Cardiac muscle cell (in vitro differentiated cells and primary cell): ENCODE results near the gene CSNK2B. TPM values are rescaled to one million over a fixed set of nuclear protein-coding genes. Genes with fewer than 3 reads are reported as not detected.
A peak's percentile ranks its signal among the peaks of the same experiment; 100 is the strongest.

Source experiments
- DNase-seq, 2 donors: peaks; one replicate each; pipeline versions ENCODE4 v3.0.0 to v3.0.0-alpha.2; 2010 to 2017; ENCODE audit warnings: low read depth in 1 of 2, low spot score in 1 of 2
- H3K27ac ChIP-seq: fragments of 200-600 bp; sonication (generic); 2 replicates; pipeline ENCODE4 v1.5.1; 2016
- H3K27me3 ChIP-seq: fragments of 200-600 bp; sonication (generic); 2 replicates; pipeline ENCODE4 v1.6.0; 2016; ENCODE audit warnings: control low read depth
- H3K36me3 ChIP-seq: fragments of 200-600 bp; sonication (generic); 2 replicates; pipeline ENCODE4 v1.5.1; 2016; ENCODE audit warnings: control low read depth
- H3K4me1 ChIP-seq: fragments of 200-600 bp; sonication (generic); 2 replicates; pipeline ENCODE4 v1.8.1; 2017; ENCODE audit warnings: low read depth, mild to moderate bottlenecking, mixed run types
- H3K4me3 ChIP-seq: fragments of 200-600 bp; sonication (generic); 2 replicates; pipeline ENCODE4 v1.5.1; 2016; ENCODE audit warnings: mild to moderate bottlenecking
- H3K9me3 ChIP-seq: fragments of 200-600 bp; sonication (generic); 2 replicates; pipeline ENCODE4 v1.5.1; 2017; ENCODE audit warnings: low read depth, mild to moderate bottlenecking, control low read depth
- CTCF ChIP-seq: IDR thresholded peaks from 2 replicates; pipeline ENCODE4 v1.5.1; 2012; ENCODE audit warnings: low read depth, mild to moderate bottlenecking, low read length
- polyA plus RNA-seq: library from polyadenylated mRNA; unstranded; fragments of >200 nt; fragmentation: Nextera tagmentation; extraction: Ambion mirVana; gene quantifications from 2 replicates; pipeline ENCODE4 v1.2.1, GENCODE V29; 2016
- total RNA-seq: library from RNA; depleted of rRNA; stranded (reverse); fragments of >200 nt; gene quantifications from 2 replicates; pipeline ENCODE4 v1.2.3, GENCODE V29; 2016

Gene CSNK2B
- total and polyA plus RNA-seq, 2 experiments from 2014 or later, result 277 to 310 TPM

- no peak for TF ChIP-seq CTCF
- Histone ChIP-seq H3K9me3 (no peaks in the 10 kb centered on the region), H3K4me1 (no peaks in the 10 kb centered on the region), H3K36me3 (peaks cover 90% of the 10 kb centered on the region), H3K4me3 (no peak overlapping the region), H3K27me3 (no peaks in the 10 kb centered on the region), H3K27ac (peak overlapping the region; percentile 80)
- DNase-seq, result no peak
Measured at GRCh38 chr6:31633447-31633846, 32.4 kb upstream of the CSNK2B start.

- no peak for TF ChIP-seq CTCF
- Histone ChIP-seq H3K36me3 (peaks cover 88% of the 10 kb centered on the region), H3K27me3 (no peaks in the 10 kb centered on the region), H3K4me1 (no peaks in the 10 kb centered on the region), H3K9me3 (no peaks in the 10 kb centered on the region), H3K27ac (peak overlapping the region; percentile 80), H3K4me3 (no peak overlapping the region)
- no peak for DNase-seq
Measured at GRCh38 chr6:31634131-31634530, 31.7 kb upstream of the CSNK2B start.

GRCh38 chr6:31634969-31635575, 30.8 kb upstream of the CSNK2B start:
- Histone ChIP-seq H3K27me3 (no peaks in the 10 kb centered on the region), H3K4me3 (no peak overlapping the region), H3K9me3 (no peaks in the 10 kb centered on the region), H3K36me3 (peaks cover 88% of the 10 kb centered on the region), H3K27ac (peak overlapping the region; percentile 57), H3K4me1 (no peaks in the 10 kb centered on the region)
- TF ChIP-seq CTCF, result no peak
- DNase-seq, result no peak

GRCh38 chr6:31636698-31637596, 28.9 kb upstream of the CSNK2B start:
- Histone ChIP-seq H3K4me1 (no peaks in the 10 kb centered on the region), H3K4me3 (no peak overlapping the region), H3K36me3 (peaks cover 93% of the 10 kb centered on the region), H3K9me3 (no peaks in the 10 kb centered on the region), H3K27me3 (no peaks in the 10 kb centered on the region), H3K27ac (peak overlapping the region; percentile 62)
- no peak for DNase-seq
- no peak for TF ChIP-seq CTCF

- Histone ChIP-seq H3K4me3 (no peak overlapping the region), H3K36me3 (peaks cover 86% of the 10 kb centered on the region), H3K27me3 (no peaks in the 10 kb centered on the region), H3K27ac (peak overlapping the region; percentile 73), H3K4me1 (no peaks in the 10 kb centered on the region), H3K9me3 (no peaks in the 10 kb centered on the region)
- no peak for DNase-seq
- no peak for TF ChIP-seq CTCF
Measured at GRCh38 chr6:31639043-31639442, 26.8 kb upstream of the CSNK2B start.
